H7 (cell line): ENCODE results near the gene KLF9. TPM values are rescaled to one million over a fixed set of nuclear protein-coding genes. Genes with fewer than 3 reads are reported as not detected.
"Not testable (repeated sequence)": the region's sequence is repeated elsewhere in the genome, so short reads cannot be mapped to it uniquely, and the experiment has no call there.

Experiments used
- DNase-seq: peaks from one replicate; pipeline ENCODE4 v3.0.0; 2012
- H3K27me3 ChIP-seq: 2 replicates; pipeline ENCODE4 v1.6.0; 2011; ENCODE audit warnings: mild to moderate bottlenecking, low read length; ENCODE audit not compliant: control insufficient read depth, insufficient read depth
- H3K36me3 ChIP-seq: replicated peaks from 2 replicates; pipeline ENCODE4 v1.5.1; 2011; ENCODE audit warnings: low read length; ENCODE audit not compliant: control insufficient read depth, insufficient read depth
- H3K4me3 ChIP-seq: 2 replicates; pipeline ENCODE4 v1.5.1; 2011; ENCODE audit warnings: low read depth, mild to moderate bottlenecking, control low read depth, low read length, moderate library complexity; ENCODE audit not compliant: insufficient read depth
- total RNA-seq: library from RNA; depleted of rRNA; stranded (reverse); fragments of >200 nt; shearing (Covaris generic); gene quantifications from 2 replicates; pipeline ENCODE4 v1.2.3, GENCODE V29; 2014

KLF9 gene
- total RNA-seq, 1 experiment from 2014 or later = 0.97 TPM

- Histone ChIP-seq H3K27me3 (0 out of 2 replicates have a peak, but pooled peaks cover 2% of the 10 kb centered on the region), H3K36me3 (no peaks in the 10 kb centered on the region), H3K4me3 (no peak overlapping the region)
- no peak for DNase-seq
These were observed 11.3 kb downstream of the KLF9 start for GRCh38 chr9:70403166-70403565.

- DNase-seq = no peak
- H3K4me3 ChIP-seq = no peak overlapping the region
- no peaks in the 10 kb centered on the region for H3K36me3 ChIP-seq
- 0 out of 2 replicates have a peak, but pooled peaks cover 2% of the 10 kb centered on the region for H3K27me3 ChIP-seq
These were observed 12.2 kb downstream of the KLF9 start for GRCh38 chr9:70402213-70402612.

- H3K27me3 ChIP-seq = not testable (repeated sequence)
These were observed 13.2 kb downstream of the KLF9 start for GRCh38 chr9:70401241-70401640.

GRCh38 chr9:70400107-70400892 is 14.2 kb downstream of the KLF9 start:
- DNase-seq = no peak
- Histone ChIP-seq H3K4me3 (no peak overlapping the region), H3K36me3 (no peaks in the 10 kb centered on the region), H3K27me3 (0 out of 2 replicates have a peak, but pooled peaks cover 2% of the 10 kb centered on the region)

More at GRCh38 chr9:70401241-70401640, 13.2 kb downstream of the KLF9 start:
- DNase-seq, H3K4me3 ChIP-seq, H3K36me3 ChIP-seq: not testable (repeated sequence)

GRCh38 chr9:70399141-70399540 is 15.3 kb downstream of the KLF9 start:
- Histone ChIP-seq H3K36me3 (no peaks in the 10 kb centered on the region), H3K4me3 (no peak overlapping the region), H3K27me3 (0 out of 2 replicates have a peak, but pooled peaks cover 2% of the 10 kb centered on the region)
- DNase-seq = no peak

GRCh38 chr9:70398145-70398556 is 16.3 kb downstream of the KLF9 start:
- Histone ChIP-seq H3K36me3 (no peaks in the 10 kb centered on the region), H3K4me3 (no peak overlapping the region), H3K27me3 (0 out of 2 replicates have a peak, but pooled peaks cover 2% of the 10 kb centered on the region)
- no peak for DNase-seq

- Histone ChIP-seq H3K27me3 (0 out of 2 replicates have a peak, but pooled peaks cover 2% of the 10 kb centered on the region), H3K4me3 (no peak overlapping the region), H3K36me3 (no peaks in the 10 kb centered on the region)
- no peak for DNase-seq
These were observed 18.8 kb downstream of the KLF9 start for GRCh38 chr9:70395652-70396051.

GRCh38 chr9:70392850-70393249 is 21.6 kb downstream of the KLF9 start:
- DNase-seq = no peak

GRCh38 chr9:70392189-70392588 is 22.3 kb downstream of the KLF9 start:
- no peaks in the 10 kb centered on the region for H3K36me3 ChIP-seq
- H3K4me3 ChIP-seq = no peak overlapping the region
- no peak for DNase-seq
- H3K27me3 ChIP-seq = no peaks in the 10 kb centered on the region

More at GRCh38 chr9:70392850-70393249, 21.6 kb downstream of the KLF9 start:
- Histone ChIP-seq H3K4me3 (no peak overlapping the region), H3K36me3 (no peaks in the 10 kb centered on the region), H3K27me3 (no peaks in the 10 kb centered on the region)

- no peaks in the 10 kb centered on the region for H3K27me3 ChIP-seq
- no peak for DNase-seq
- H3K4me3 ChIP-seq = no peak overlapping the region
- H3K36me3 ChIP-seq = no peaks in the 10 kb centered on the region
These were observed 23.5 kb downstream of the KLF9 start for GRCh38 chr9:70390933-70391341.

- H3K36me3 ChIP-seq = no peaks in the 10 kb centered on the region
- no peaks in the 10 kb centered on the region for H3K27me3 ChIP-seq
- H3K4me3 ChIP-seq = no peak overlapping the region
- DNase-seq = no peak
These were observed 24.7 kb downstream of the KLF9 start for GRCh38 chr9:70389621-70390266.

GRCh38 chr9:70389188-70389587 is 25.3 kb downstream of the KLF9 start:
- no peaks in the 10 kb centered on the region for H3K36me3 ChIP-seq
- DNase-seq = no peak
- H3K27me3 ChIP-seq = no peaks in the 10 kb centered on the region
- H3K4me3 ChIP-seq = no peak overlapping the region

GRCh38 chr9:70387663-70388062 is 26.8 kb downstream of the KLF9 start:
- Histone ChIP-seq H3K4me3 (no peak overlapping the region), H3K27me3 (no peaks in the 10 kb centered on the region), H3K36me3 (no peaks in the 10 kb centered on the region)
- DNase-seq = no peak

- Histone ChIP-seq H3K4me3 (no peak overlapping the region), H3K36me3 (no peaks in the 10 kb centered on the region), H3K27me3 (no peaks in the 10 kb centered on the region)
- DNase-seq = no peak
These were observed 29.0 kb downstream of the KLF9 start for GRCh38 chr9:70385426-70385825.
